ENCODE results near the gene NTSR1.

NTSR1 gene

GRCh38 chr20:62770111-62770910, 61.7 kb downstream of the NTSR1 start:
- no peak for DNase-seq (ENCODE audit: low read depth in 4 of 4, low spot score in 1 of 4)

- no peak for DNase-seq (ENCODE audit: low read depth in 4 of 4, low spot score in 1 of 4)
These were observed 62.3 kb downstream of the NTSR1 start for GRCh38 chr20:62770916-62771315.

GRCh38 chr20:62771396-62772102, 62.9 kb downstream of the NTSR1 start:
- no peak for DNase-seq (ENCODE audit: low read depth in 4 of 4, low spot score in 1 of 4)

- no peak for DNase-seq (ENCODE audit: low read depth in 4 of 4, low spot score in 1 of 4)
These were observed 63.5 kb downstream of the NTSR1 start for GRCh38 chr20:62772103-62772611.

GRCh38 chr20:62772619-62772989, 64.0 kb downstream of the NTSR1 start:
- no peak for DNase-seq (ENCODE audit: low read depth in 4 of 4, low spot score in 1 of 4)

- DNase-seq (ENCODE audit: low read depth in 4 of 4, low spot score in 1 of 4): no peak
These were observed 64.6 kb downstream of the NTSR1 start for GRCh38 chr20:62772990-62773844.

GRCh38 chr20:62773845-62774714, 65.4 kb downstream of the NTSR1 start:
- DNase-seq (ENCODE audit: low read depth in 4 of 4, low spot score in 1 of 4): no peak

- no peak for DNase-seq (ENCODE audit: low read depth in 4 of 4, low spot score in 1 of 4)
These were observed 66.1 kb downstream of the NTSR1 start for GRCh38 chr20:62774762-62775161.

GRCh38 chr20:62775206-62775605, 66.6 kb downstream of the NTSR1 start:
- no peak for DNase-seq (ENCODE audit: low read depth in 4 of 4, low spot score in 1 of 4)

- no peak for DNase-seq (ENCODE audit: low read depth in 4 of 4, low spot score in 1 of 4)
These were observed 67.5 kb downstream of the NTSR1 start for GRCh38 chr20:62776035-62776691.

- peak in 3 of 4 experiments; percentile 22 to 58 (median 28) for DNase-seq (ENCODE audit: low read depth in 4 of 4, low spot score in 1 of 4)
These were observed 68.3 kb downstream of the NTSR1 start for GRCh38 chr20:62776692-62777527.

- DNase-seq (ENCODE audit: low read depth in 4 of 4, low spot score in 1 of 4): no peak
These were observed 68.8 kb downstream of the NTSR1 start for GRCh38 chr20:62777528-62777830.

GRCh38 chr20:62778058-62778457, 69.4 kb downstream of the NTSR1 start:
- DNase-seq (ENCODE audit: low read depth in 4 of 4, low spot score in 1 of 4): no peak

- no peak for DNase-seq (ENCODE audit: low read depth in 4 of 4, low spot score in 1 of 4)
These were observed 70.2 kb downstream of the NTSR1 start for GRCh38 chr20:62778601-62779416.

- no peak for DNase-seq (ENCODE audit: low read depth in 4 of 4, low spot score in 1 of 4)
These were observed 70.7 kb downstream of the NTSR1 start for GRCh38 chr20:62779417-62779685.

- no peak for DNase-seq (ENCODE audit: low read depth in 4 of 4, low spot score in 1 of 4)
These were observed 71.6 kb downstream of the NTSR1 start for GRCh38 chr20:62780204-62780603.

- DNase-seq (ENCODE audit: low read depth in 4 of 4, low spot score in 1 of 4): no peak
These were observed 72.1 kb downstream of the NTSR1 start for GRCh38 chr20:62780696-62781095.

GRCh38 chr20:62782149-62782892, 73.7 kb downstream of the NTSR1 start:
- no peak for DNase-seq (ENCODE audit: low read depth in 4 of 4, low spot score in 1 of 4)

Data from stimulated activated CD4-positive, alpha-beta T cell treated with anti-CD3 and anti-CD28 coated beads, Interleukin-1b, Interleukin-23, amount 100 ng/mL, for 24 hours (primary cell).